ENCODE measurements around the gene SLC38A3.

The SLC38A3 gene

DNA sequence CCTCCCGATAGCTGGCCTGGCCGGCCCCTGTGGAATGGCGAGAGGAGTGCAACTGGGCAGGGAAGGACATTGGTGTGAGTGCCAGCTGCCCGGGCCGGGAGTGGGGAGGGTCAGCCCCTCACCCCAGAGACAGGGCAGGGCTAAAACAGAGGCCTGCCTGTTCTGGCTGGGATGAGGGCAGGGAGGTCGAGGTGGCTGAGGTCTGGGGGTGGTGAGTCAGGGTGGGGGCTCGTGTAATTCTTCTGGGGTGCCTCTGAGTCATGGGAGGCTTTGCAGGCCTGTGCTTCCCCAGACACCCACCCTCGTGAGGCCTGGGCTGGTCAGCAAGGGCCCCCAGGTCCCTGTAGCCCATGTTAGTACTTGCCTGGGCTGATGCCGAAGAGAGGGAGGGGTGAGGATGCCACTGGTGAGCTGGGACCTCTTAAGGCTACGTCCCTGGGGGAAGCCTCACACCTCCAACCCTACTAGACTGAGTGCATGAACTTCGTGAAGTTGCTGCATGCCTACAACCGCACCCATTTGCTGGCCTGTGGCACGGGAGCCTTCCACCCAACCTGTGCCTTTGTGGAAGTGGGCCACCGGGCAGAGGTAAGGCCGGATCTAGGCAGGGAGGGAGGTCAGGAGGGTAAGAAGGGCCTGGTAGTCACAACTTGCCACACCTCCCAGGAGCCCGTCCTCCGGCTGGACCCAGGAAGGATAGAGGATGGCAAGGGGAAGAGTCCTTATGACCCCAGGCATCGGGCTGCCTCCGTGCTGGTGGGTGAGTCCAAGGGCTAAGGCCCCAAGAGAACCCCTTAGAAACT lies 65.6 kb downstream of the SLC38A3 start:
- no peak for DNase-seq

All from CD4-positive, alpha-beta T cell treated with Interleukin-4 for 4 hours (primary cell).